HepG2 (cell line): ENCODE measurements around the gene STMN1. TPM values are rescaled to one million over a fixed set of nuclear protein-coding genes. Genes with fewer than 3 reads are reported as not detected.
A peak's percentile ranks its signal among the peaks of the same experiment; 100 is the strongest.

Source experiments
- CHCHD3 ChIP-seq: sonication (generic); formaldehyde crosslinking; IDR thresholded peaks from 2 replicates; pipeline ENCODE4 v1.8.0; 2022; ENCODE audit warnings: mild to moderate bottlenecking, missing genetic modification reagents, moderate library complexity
- EEA1 ChIP-seq: sonication (generic); formaldehyde crosslinking; IDR thresholded peaks from 2 replicates; pipeline ENCODE4 v1.5.1; 2020; ENCODE audit warnings: mild to moderate bottlenecking, missing genetic modification reagents, borderline replicate concordance
- GFI1 ChIP-seq: sonication (generic); formaldehyde crosslinking; IDR thresholded peaks from 2 replicates; pipeline ENCODE4 v1.5.0; 2020; ENCODE audit warnings: missing genetic modification reagents, mild to moderate bottlenecking, borderline replicate concordance
- RNF2 ChIP-seq: fragments of 450-650 bp; conservative IDR thresholded peaks from 2 replicates; pipeline ENCODE4 v1.6.1; 2016; ENCODE audit warnings: low read depth
- SATB2 ChIP-seq: sonication (generic); formaldehyde crosslinking; IDR thresholded peaks from 2 replicates; pipeline ENCODE4 v1.5.0; 2020; ENCODE audit warnings: missing genetic modification reagents
- SOX6 ChIP-seq, 2 experiments: fragments of 450-650 bp in 1 of 2; sonication (generic) in 1 of 2; formaldehyde crosslinking in 1 of 2; IDR thresholded peaks; 2 replicates each; pipeline versions ENCODE4 v1.4.0 to v1.6.1; 2017 to 2020; ENCODE audit warnings: antibody characterized with exemption in 1 of 2, mild to moderate bottlenecking in 1 of 2, missing genetic modification reagents in 1 of 2
- TARDBP ChIP-seq: sonication (generic); formaldehyde crosslinking; IDR thresholded peaks from 2 replicates; pipeline ENCODE4 v1.8.0; 2022; ENCODE audit warnings: mild to moderate bottlenecking, missing genetic modification reagents
- ZMAT3 ChIP-seq: sonication (generic); formaldehyde crosslinking; conservative IDR thresholded peaks from 2 replicates; pipeline ENCODE4 v1.7.0; 2021; ENCODE audit warnings: missing genetic modification reagents
- ZNF749 ChIP-seq: sonication (generic); formaldehyde crosslinking; IDR thresholded peaks from 2 replicates; pipeline ENCODE4 v1.8.0; 2022; ENCODE audit warnings: mild to moderate bottlenecking, missing genetic modification reagents, moderate library complexity, borderline replicate concordance
- ZSCAN31 ChIP-seq: sonication (generic); formaldehyde crosslinking; IDR thresholded peaks from 2 replicates; pipeline ENCODE4 v1.5.0; 2020; ENCODE audit warnings: low read depth, mild to moderate bottlenecking, missing genetic modification reagents
- polyA plus RNA-seq, 8 experiments: library from polyadenylated mRNA; depleted of rRNA in 3 of 8; stranded (reverse) in 7 of 8; unstranded in 1 of 8; fragments of >200 nt; fragmentation: Illumina TruSeq in 4 of 8; extraction: Trizol in 4 of 8; gene quantifications; 2 replicates each; pipeline versions ENCODE4 v1.2.1 to v1.2.3, GENCODE V29; 2011 to 2016; ENCODE audit warnings: low read depth in 4 of 8, missing spikeins in 1 of 8, mixed read lengths in 1 of 8; ENCODE audit not compliant: insufficient read depth in 1 of 8
- total RNA-seq, 5 experiments: library from RNA; depleted of rRNA; stranded (reverse); fragments of >200 nt; fragmentation: Illumina TruSeq; extraction: Trizol; gene quantifications; 2 replicates each; pipeline ENCODE4 v1.2.3, GENCODE V29; 2016; ENCODE audit warnings: low read depth in 1 of 5
- TF ChIP-seq, protein P1 (sequence below): sonication (generic); formaldehyde crosslinking; IDR thresholded peaks from 2 replicates; pipeline ENCODE4 v1.4.0; 2020; ENCODE audit warnings: missing genetic modification reagents
- TF ChIP-seq, protein P2 (sequence below): sonication (generic); formaldehyde crosslinking; IDR thresholded peaks from 2 replicates; pipeline ENCODE4 v1.4.0; 2020; ENCODE audit warnings: mild to moderate bottlenecking, missing genetic modification reagents
- TF ChIP-seq, protein P3 (sequence below): sonication (generic); formaldehyde crosslinking; IDR thresholded peaks from 2 replicates; pipeline ENCODE4 v1.5.1; 2020; ENCODE audit warnings: mild to moderate bottlenecking, missing genetic modification reagents, borderline replicate concordance

STMN1 gene
- total and polyA plus RNA-seq, 2 of the 13 experiments (the other 11 are each of a cell fraction or from before 2014, with no cell fraction given): 45.9 to 409 TPM

- TF ChIP-seq SOX6 (IDR thresholded peaks at IDR 0.05) (no peak), SOX6 (CRISPR knock-in tag; IDR thresholded peaks at IDR 0.05) (0 out of 2 replicates have a peak, but pooled peaks have one; percentile 4), CHCHD3 (CRISPR knock-in tag) (peak; percentile 87; the same call in 1 of the 2 replicates), EEA1 (CRISPR knock-in tag) (0 out of 2 replicates have a peak, but pooled peaks have one; percentile 62), TARDBP (CRISPR knock-in tag) (no peak), ZNF749 (CRISPR knock-in tag) (peak; percentile 88), RNF2 (peak; percentile 90), SATB2 (CRISPR knock-in tag) (peak; percentile 94), ZMAT3 (CRISPR knock-in tag) (peak; percentile 89), GFI1 (no peak; the same call in 1 of the 2 replicates), ZSCAN31 (CRISPR knock-in tag) (peak; percentile 63; the same call in 1 of the 2 replicates)
- TF ChIP-seq, protein P1, sequence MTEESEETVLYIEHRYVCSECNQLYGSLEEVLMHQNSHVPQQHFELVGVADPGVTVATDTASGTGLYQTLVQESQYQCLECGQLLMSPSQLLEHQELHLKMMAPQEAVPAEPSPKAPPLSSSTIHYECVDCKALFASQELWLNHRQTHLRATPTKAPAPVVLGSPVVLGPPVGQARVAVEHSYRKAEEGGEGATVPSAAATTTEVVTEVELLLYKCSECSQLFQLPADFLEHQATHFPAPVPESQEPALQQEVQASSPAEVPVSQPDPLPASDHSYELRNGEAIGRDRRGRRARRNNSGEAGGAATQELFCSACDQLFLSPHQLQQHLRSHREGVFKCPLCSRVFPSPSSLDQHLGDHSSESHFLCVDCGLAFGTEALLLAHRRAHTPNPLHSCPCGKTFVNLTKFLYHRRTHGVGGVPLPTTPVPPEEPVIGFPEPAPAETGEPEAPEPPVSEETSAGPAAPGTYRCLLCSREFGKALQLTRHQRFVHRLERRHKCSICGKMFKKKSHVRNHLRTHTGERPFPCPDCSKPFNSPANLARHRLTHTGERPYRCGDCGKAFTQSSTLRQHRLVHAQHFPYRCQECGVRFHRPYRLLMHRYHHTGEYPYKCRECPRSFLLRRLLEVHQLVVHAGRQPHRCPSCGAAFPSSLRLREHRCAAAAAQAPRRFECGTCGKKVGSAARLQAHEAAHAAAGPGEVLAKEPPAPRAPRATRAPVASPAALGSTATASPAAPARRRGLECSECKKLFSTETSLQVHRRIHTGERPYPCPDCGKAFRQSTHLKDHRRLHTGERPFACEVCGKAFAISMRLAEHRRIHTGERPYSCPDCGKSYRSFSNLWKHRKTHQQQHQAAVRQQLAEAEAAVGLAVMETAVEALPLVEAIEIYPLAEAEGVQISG (CRISPR knock-in tag): peak; percentile 82
- TF ChIP-seq, protein P2, sequence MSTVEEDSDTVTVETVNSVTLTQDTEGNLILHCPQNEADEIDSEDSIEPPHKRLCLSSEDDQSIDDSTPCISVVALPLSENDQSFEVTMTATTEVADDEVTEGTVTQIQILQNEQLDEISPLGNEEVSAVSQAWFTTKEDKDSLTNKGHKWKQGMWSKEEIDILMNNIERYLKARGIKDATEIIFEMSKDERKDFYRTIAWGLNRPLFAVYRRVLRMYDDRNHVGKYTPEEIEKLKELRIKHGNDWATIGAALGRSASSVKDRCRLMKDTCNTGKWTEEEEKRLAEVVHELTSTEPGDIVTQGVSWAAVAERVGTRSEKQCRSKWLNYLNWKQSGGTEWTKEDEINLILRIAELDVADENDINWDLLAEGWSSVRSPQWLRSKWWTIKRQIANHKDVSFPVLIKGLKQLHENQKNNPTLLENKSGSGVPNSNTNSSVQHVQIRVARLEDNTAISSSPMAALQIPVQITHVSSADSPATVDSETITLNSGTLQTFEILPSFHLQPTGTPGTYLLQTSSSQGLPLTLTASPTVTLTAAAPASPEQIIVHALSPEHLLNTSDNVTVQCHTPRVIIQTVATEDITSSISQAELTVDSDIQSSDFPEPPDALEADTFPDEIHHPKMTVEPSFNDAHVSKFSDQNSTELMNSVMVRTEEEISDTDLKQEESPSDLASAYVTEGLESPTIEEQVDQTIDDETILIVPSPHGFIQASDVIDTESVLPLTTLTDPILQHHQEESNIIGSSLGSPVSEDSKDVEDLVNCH: no peak
- TF ChIP-seq, protein P3, sequence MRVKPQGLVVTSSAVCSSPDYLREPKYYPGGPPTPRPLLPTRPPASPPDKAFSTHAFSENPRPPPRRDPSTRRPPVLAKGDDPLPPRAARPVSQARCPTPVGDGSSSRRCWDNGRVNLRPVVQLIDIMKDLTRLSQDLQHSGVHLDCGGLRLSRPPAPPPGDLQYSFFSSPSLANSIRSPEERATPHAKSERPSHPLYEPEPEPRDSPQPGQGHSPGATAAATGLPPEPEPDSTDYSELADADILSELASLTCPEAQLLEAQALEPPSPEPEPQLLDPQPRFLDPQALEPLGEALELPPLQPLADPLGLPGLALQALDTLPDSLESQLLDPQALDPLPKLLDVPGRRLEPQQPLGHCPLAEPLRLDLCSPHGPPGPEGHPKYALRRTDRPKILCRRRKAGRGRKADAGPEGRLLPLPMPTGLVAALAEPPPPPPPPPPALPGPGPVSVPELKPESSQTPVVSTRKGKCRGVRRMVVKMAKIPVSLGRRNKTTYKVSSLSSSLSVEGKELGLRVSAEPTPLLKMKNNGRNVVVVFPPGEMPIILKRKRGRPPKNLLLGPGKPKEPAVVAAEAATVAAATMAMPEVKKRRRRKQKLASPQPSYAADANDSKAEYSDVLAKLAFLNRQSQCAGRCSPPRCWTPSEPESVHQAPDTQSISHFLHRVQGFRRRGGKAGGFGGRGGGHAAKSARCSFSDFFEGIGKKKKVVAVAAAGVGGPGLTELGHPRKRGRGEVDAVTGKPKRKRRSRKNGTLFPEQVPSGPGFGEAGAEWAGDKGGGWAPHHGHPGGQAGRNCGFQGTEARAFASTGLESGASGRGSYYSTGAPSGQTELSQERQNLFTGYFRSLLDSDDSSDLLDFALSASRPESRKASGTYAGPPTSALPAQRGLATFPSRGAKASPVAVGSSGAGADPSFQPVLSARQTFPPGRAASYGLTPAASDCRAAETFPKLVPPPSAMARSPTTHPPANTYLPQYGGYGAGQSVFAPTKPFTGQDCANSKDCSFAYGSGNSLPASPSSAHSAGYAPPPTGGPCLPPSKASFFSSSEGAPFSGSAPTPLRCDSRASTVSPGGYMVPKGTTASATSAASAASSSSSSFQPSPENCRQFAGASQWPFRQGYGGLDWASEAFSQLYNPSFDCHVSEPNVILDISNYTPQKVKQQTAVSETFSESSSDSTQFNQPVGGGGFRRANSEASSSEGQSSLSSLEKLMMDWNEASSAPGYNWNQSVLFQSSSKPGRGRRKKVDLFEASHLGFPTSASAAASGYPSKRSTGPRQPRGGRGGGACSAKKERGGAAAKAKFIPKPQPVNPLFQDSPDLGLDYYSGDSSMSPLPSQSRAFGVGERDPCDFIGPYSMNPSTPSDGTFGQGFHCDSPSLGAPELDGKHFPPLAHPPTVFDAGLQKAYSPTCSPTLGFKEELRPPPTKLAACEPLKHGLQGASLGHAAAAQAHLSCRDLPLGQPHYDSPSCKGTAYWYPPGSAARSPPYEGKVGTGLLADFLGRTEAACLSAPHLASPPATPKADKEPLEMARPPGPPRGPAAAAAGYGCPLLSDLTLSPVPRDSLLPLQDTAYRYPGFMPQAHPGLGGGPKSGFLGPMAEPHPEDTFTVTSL (CRISPR knock-in tag): no peak
Observed at GRCh38 chr1:25875154-25875855, 30.9 kb downstream of the STMN1 start, which contains the start of gene PAQR7 (continued).
